GM21576 (cell line): ENCODE data around the gene CDH13.

Experiments used
- ATAC-seq: cut with Tn5 transposase; IDR thresholded peaks from one replicate; pipeline ENCODE4 v1.9.1; 2021; ENCODE audit warnings: mild to moderate bottlenecking, moderate library complexity; ENCODE audit not compliant: unreplicated experiment

The CDH13 gene

DNA sequence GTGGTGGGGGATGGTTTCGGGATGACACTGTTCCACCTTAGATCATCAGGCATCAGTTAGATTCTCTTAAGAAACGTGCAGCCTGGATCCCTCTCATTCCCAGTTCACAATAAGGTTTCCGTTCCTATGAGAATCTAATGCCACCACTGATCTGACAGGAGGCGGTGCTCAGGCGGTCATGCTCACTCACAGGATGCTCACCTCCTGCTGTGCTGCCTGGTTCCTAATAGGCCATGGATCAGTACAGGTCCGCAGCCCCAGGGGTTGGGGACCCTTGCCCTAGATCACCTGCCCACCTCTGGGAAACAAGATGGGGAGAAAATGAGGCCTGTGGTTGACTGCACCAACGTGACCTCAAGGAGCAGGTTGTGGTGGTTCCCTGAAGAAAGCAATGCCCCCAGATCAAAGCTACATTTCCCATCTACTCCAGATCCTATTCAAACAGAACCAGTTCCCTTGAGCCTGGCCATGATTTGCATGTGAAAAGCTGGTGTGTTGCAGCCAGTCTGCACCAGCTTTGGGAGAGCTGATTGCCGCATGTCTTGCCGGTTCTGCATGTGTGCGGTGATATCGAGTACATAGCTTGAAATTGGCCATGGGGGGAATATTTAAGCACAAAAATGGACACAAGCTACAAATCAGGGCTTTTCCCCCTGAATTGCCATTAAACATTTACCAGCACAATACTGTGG is 997.8 kb downstream of the CDH13 start:
- ATAC-seq, result no peak

DNA sequence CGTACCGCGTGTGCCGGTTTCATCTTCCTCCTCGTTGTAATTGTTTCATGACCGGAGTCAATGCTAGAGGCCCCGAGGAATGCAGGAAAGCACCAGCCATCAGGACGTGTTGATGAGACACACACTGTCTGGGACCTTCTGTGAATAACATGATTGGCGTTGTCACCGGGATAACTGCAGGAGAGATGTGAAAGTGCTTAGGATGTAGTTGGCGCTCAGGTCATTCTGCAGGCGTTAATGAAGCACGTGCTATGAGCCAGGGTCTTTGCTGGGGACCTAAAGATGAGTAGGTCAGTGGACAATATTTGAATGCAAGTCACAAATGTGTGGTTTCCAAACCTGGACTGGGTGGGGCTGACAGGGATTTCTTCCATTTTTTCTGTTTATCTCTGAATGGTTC is 999.4 kb downstream of the CDH13 start:
- ATAC-seq, result no peak

DNA sequence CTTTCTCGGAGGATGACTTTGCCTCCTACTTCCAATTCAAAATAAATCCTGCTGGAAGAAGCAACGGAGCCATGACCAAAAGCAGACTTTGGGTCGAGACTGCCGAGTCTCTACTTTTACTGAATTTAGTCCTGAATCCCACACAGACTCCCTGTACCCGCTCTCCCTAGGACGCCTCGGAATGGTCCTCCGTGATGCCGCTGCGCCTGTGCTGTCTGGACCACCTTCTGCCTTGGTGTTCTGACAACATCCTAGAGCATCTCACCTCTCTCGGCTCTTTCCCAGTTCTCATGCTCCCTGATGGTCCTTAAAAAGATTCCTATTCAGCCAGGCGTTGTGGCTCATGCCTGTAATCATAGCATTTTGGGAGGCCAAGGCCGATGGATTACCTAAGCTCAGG is 999.9 kb downstream of the CDH13 start:
- ATAC-seq, result no peak

DNA sequence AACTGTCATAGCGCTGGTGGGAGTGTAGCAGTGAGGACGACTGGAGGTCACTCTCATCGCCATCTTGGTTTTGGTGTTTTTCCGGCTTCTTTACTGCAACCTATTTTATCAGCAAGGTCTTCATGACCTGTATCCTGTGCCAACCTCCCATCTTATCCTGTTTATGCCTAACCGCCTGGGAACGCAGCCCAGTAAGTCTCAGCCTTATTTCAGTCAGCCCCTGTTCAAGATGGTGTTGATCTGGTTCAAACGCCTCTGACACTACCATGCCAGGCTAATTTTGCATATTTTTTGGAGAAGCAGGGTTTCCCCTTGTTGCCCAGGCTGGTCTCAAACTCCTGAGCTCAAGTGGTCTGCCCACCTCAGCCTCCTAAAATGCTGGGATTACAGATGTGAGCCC is 1001.2 kb downstream of the CDH13 start:
- no peak for ATAC-seq

DNA sequence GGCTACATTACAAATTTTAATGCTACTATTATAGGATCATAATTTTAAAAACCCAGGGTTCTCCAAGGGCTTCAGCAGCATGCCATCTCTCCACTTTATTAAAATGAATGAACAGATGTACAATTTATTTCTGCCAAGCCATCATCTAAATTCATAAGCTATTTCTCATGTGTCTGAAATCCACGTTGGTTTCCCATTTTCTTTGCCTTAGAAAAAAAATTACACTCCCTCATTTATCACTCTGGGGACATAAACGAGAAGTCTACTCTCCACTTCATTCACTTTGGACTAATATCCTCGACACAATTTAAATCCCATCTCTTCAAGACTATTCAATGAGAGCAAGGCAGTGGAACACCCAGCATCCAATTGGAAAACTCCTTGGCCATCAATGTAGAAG is 1002.7 kb downstream of the CDH13 start:
- no peak for ATAC-seq

DNA sequence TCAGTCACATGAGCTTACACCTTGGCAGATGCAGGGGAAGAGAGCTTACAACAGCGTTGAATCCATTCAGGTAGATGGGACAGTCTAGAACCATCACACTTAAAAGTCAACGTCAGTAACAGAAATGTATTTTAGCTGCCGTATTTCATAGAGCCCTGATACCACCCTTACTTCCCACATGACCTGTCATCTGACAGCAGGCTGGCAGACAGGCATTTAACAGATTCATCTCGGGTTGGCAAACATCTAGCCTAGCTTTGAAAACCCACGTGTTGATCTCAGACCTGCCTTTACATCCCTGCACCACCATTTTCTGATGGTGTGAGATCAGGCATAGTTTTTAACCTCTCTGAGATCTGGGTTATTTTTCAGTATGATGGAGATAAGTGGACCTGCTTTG is 1003.1 kb downstream of the CDH13 start:
- ATAC-seq, result no peak

DNA sequence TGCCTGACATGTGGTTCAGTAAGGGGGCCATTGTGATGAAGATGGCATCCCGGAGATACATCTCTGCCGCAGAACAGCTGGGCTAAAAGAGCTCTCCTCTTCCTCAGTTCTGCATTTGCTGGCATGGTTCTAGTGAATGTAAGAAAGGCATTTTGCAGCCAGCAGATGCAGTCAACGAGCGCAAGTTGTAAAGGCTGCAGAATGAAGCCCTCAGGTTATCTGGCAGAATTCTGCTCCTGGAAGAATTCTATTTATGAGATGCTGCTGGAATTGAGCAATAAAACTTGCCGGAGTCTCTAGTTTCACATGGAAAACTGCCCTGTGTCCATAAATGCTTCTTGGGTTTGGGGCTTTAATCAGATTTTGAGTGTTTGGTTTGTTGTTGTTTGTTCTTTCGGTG is 1004.2 kb downstream of the CDH13 start:
- no peak for ATAC-seq

DNA sequence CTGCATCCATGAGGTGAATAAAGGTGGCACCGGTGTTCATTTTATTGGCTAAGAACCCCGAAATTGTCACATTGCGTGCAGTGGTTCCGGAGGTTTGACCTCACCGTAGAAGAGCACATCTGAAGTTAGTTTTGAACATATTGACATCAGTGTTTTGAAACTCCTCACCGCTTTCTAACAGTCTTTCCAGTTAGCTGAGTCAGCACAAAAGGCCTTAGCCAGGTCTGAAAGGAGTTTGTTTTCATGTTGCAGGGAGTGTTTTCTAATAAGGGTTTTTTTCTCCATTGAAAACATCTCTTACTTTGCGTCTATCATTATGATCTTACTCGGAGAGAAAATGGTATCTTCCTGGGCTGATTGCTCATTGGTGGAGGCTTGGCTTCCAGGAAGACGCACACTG is 1006.5 kb downstream of the CDH13 start:
- no peak for ATAC-seq

GRCh38 chr16:83648347-83648746 is 1021.6 kb downstream of the CDH13 start:
- no peak for ATAC-seq

- no peak for ATAC-seq
These were observed 1025.1 kb downstream of the CDH13 start for GRCh38 chr16:83651871-83652270.

GRCh38 chr16:83652943-83653342 is 1026.2 kb downstream of the CDH13 start:
- ATAC-seq, result no peak

- no peak for ATAC-seq
These were observed 1027.0 kb downstream of the CDH13 start for GRCh38 chr16:83653785-83654184.

DNA sequence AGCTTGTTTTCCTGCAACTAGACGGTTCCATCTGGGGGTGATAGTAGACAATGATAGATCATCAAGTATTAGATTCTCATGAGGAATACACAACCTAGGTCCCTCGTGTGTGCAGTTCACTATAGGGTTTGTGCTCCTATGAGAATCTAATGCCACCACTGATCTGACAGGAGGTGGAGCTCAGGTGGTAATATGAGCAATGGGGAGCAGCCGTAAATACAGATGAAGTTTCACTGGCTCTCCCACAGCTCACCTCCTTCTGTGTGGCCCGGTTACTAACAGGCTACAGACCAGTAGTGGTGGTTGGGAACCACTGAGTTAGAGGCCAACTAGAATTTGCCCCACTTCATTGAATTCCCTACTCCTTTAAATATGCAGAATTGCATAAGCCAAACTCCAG is 1033.5 kb downstream of the CDH13 start:
- ATAC-seq, result no peak

GRCh38 chr16:83661656-83662055 is 1034.9 kb downstream of the CDH13 start:
- ATAC-seq, result no peak

- no peak for ATAC-seq
These were observed 1039.7 kb downstream of the CDH13 start for GRCh38 chr16:83666449-83666848.

- no peak for ATAC-seq
These were observed 1042.7 kb downstream of the CDH13 start for GRCh38 chr16:83669456-83669855.

DNA sequence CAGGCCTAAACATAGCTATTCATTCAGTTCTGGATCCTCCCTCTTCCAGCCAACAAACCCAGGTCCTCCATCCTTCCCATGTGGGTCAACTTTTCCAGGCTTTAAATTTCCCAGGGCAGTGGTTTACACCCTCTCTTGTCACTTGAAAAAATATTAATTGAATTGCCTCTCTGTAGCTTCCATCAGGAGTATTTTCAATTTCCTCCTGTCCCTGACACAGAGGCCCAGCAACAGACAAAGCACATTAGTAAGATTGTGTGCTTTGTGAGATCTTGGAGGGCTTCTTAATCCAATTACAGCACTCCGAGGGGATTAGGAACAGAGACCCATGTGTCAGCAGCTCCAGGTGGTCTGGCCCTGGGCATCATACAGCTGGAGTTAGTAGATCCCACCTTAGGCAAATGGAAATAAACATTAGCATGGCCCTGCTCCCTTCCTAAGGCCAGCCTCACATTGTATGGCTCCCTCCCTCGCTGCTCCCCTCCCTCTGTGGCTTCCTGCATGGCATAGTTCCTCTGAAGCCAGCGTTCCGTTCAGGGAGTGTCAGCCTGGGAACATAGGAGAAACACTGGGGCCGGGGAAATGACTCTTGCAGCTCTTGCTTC is 1048.3 kb downstream of the CDH13 start:
- no peak for ATAC-seq

GRCh38 chr16:83676086-83676485 is 1049.3 kb downstream of the CDH13 start:
- no peak for ATAC-seq

- ATAC-seq, result no peak
These were observed 1054.2 kb downstream of the CDH13 start for GRCh38 chr16:83680980-83681379.

- ATAC-seq, result no peak
These were observed 1054.7 kb downstream of the CDH13 start for GRCh38 chr16:83681381-83681956.

- no peak for ATAC-seq
These were observed 1055.5 kb downstream of the CDH13 start for GRCh38 chr16:83682116-83682867.

DNA sequence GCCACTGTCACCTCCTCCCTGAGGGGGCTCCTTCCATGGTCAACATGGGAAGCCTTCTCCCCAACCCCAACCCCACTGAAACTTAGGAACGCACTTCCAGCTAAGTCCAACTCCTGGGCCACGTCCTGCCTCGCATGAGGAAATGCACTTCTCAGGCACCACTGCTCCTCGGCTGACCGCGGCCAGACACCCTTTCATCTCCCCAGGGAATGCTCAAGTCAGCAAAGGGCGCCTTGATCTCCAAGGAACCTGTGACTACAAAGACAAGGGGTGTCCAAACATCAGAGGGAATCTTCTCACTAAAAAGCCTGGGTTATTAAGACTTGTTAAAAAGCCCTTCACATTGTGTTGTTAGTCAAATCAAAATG is 1056.1 kb downstream of the CDH13 start:
- no peak for ATAC-seq
